HG02610 (cell line): ENCODE data around the gene RNU2-1.
"Not testable (repeated sequence)": the region's sequence is repeated elsewhere in the genome, so short reads cannot be mapped to it uniquely, and the experiment has no call there.

Experiments used
- ATAC-seq: cut with Tn5 transposase; IDR thresholded peaks from one replicate; pipeline ENCODE4 v1.9.1; 2021; ENCODE audit warnings: mild to moderate bottlenecking, moderate library complexity; ENCODE audit not compliant: unreplicated experiment

RNU2-1 gene

DNA sequence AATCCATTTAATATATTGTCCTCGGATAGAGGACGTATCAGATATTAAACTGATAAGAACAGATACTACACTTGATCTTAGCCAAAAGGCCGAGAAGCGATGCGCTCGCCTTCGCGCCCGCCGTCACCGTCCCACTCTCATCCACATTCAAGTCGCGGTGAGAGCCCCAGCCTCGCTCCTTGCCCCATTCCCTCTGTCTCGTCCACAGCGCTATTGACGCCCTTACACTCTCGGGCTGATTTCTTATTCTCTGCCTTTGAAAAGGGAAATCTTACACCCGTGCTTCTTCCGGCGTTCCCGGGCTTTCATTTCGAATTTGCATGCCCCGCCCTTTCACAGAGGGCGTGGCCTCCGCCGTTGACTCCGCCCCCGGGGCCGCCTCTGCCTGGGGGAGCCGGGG is at the start of gene RNU2-1:
RNU2-1 (minus strand) TSS at position 101 of the 400 bp plus-strand sequence.
- ATAC-seq = not testable (repeated sequence)

DNA sequence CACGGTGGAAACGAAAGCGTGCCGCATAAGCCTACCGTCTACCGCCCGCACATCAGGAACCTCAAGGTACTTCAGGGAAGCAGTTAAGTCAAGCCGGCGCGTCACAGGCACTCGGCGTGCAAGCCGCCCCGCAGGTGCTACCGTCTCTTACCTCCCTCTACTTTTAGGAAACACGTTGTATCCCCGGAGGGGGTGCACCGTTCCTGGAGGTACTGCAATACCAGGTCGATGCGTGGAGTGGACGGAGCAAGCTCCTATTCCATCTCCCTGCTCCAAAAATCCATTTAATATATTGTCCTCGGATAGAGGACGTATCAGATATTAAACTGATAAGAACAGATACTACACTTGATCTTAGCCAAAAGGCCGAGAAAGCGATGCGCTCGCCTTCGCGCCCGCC is 39.1 kb upstream of the RNU2-1 start:
- ATAC-seq = not testable (repeated sequence)

DNA sequence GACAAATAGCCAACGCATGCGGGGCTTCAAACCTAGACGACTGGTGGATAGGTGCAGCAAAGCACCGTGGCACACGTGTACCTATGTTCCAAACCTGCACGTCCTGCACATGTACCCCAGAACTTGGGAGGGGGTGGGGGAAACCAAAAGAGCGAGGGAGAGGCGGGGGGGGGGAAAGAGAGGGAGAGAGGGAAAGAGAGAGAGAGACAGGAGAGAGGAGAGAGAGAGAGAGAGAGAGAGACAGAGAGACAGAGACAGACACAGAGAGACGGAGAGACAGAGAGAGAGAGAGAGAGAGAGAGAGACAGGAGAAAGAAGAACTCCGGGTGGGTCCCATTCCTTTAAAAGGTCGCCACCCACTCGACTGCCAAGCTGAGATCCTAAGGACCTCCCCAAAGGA is 38.7 kb upstream of the RNU2-1 start:
- ATAC-seq = not testable (repeated sequence)

DNA sequence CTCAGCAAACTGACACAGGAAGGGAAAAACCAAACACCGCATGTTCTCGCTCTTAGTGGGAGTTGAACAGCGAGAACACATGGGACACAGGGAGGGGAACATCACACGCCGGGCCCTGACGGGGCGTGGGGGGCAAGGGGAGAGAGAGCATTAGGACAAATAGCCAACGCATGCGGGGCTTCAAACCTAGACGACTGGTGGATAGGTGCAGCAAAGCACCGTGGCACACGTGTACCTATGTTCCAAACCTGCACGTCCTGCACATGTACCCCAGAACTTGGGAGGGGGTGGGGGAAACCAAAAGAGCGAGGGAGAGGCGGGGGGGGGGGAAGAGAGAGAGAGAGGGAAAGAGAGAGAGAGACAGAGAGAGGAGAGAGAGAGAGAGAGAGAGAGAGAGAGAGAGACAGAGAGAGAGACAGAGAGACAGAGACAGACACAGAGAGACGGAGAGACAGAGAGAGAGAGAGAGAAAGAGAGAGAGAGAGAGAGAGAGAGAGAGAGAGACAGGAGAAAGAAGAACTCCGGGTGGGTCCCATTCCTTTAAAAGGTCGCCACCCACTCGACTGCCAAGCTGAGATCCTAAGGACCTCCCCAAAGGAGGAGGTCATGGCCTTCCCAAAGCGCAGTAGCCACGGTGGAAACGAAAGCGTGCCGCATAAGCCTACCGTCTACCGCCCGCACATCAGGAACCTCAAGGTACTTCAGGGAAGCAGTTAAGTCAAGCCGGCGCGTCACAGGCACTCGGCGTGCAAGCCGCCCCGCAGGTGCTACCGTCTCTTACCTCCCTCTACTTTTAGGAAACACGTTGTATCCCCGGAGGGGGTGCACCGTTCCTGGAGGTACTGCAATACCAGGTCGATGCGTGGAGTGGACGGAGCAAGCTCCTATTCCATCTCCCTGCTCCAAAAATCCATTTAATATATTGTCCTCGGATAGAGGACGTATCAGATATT is 37.1 kb upstream of the RNU2-1 start:
- ATAC-seq = not testable (repeated sequence)

DNA sequence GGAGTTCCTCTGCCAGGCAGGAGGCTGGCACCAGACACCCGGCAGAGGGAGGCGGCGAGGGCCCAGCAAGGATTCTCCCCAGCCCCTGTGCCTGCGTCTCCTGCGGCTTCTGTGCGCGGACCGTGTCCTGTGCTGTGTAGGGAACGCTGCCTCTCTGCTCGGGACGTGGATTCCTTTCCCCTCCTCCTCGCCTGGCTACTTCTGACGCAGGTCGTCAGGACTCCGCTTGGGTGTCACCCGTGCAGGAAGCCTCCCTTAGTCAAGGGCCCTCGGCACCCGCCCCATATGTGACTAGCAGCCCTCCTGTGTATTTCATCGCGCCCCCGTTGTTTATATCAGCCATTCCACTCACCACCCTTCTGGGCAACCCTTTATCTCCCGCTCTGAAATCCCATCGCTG is 12.7 kb upstream of the RNU2-1 start:
- ATAC-seq = not testable (repeated sequence)

DNA sequence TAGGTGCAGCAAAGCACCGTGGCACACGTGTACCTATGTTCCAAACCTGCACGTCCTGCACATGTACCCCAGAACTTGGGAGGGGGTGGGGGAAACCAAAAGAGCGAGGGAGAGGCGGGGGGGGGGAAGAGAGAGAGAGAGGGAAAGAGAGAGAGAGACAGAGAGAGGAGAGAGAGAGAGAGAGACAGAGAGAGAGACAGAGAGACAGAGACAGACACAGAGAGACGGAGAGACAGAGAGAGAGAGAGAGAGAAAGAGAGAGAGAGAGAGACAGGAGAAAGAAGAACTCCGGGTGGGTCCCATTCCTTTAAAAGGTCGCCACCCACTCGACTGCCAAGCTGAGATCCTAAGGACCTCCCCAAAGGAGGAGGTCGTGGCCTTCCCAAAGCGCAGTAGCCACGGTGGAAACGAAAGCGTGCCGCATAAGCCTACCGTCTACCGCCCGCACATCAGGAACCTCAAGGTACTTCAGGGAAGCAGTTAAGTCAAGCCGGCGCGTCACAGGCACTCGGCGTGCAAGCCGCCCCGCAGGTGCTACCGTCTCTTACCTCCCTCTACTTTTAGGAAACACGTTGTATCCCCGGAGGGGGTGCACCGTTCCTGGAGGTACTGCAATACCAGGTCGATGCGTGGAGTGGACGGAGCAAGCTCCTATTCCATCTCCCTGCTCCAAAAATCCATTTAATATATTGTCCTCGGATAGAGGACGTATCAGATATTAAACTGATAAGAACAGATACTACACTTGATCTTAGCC is 7.0 kb upstream of the RNU2-1 start:
- ATAC-seq = not testable (repeated sequence)

DNA sequence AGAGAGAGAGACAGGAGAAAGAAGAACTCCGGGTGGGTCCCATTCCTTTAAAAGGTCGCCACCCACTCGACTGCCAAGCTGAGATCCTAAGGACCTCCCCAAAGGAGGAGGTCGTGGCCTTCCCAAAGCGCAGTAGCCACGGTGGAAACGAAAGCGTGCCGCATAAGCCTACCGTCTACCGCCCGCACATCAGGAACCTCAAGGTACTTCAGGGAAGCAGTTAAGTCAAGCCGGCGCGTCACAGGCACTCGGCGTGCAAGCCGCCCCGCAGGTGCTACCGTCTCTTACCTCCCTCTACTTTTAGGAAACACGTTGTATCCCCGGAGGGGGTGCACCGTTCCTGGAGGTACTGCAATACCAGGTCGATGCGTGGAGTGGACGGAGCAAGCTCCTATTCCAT is 5.8 kb upstream of the RNU2-1 start:
- ATAC-seq = not testable (repeated sequence)

DNA sequence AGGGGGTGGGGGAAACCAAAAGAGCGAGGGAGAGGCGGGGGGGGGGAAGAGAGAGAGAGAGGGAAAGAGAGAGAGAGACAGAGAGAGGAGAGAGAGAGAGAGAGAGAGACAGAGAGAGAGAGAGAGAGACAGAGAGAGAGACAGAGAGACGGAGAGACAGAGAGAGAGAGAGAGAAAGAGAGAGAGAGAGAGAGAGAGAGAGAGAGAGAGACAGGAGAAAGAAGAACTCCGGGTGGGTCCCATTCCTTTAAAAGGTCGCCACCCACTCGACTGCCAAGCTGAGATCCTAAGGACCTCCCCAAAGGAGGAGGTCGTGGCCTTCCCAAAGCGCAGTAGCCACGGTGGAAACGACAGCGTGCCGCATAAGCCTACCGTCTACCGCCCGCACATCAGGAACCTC is 514 bp downstream of the RNU2-1 start:
- ATAC-seq = not testable (repeated sequence)

DNA sequence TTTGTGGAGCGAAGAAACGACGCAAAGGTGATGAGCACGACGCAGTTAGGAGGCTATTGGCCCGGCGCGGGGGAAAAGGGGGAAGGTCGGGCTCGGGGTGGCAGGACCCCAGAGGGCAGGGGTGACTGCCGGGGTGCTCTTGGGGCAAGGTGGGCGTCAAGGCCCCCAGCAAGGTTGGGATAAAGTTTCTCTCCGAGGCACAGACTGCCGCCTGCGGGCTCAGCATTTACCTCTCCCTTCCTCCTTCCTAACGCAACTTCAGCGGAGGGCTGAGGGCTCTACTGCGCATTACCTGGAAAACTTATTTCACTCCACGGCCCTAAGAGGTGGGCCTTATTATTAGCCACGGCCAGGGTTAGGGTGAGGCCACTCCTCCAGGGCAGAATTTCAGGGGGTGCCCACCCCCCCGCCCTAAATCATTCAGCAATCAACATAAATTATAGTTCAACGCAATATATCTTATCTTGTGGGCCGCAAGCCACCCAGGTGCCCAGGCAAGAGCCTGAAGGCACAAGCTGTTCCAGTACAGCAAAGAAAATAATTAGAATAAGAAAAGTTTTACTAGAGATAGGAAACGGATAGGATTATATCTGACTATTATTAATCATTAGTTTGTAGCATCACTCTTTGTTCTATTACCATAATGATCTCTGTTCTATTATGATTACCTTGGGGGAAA is 1.6 kb downstream of the RNU2-1 start:
- ATAC-seq = not testable (repeated sequence)

DNA sequence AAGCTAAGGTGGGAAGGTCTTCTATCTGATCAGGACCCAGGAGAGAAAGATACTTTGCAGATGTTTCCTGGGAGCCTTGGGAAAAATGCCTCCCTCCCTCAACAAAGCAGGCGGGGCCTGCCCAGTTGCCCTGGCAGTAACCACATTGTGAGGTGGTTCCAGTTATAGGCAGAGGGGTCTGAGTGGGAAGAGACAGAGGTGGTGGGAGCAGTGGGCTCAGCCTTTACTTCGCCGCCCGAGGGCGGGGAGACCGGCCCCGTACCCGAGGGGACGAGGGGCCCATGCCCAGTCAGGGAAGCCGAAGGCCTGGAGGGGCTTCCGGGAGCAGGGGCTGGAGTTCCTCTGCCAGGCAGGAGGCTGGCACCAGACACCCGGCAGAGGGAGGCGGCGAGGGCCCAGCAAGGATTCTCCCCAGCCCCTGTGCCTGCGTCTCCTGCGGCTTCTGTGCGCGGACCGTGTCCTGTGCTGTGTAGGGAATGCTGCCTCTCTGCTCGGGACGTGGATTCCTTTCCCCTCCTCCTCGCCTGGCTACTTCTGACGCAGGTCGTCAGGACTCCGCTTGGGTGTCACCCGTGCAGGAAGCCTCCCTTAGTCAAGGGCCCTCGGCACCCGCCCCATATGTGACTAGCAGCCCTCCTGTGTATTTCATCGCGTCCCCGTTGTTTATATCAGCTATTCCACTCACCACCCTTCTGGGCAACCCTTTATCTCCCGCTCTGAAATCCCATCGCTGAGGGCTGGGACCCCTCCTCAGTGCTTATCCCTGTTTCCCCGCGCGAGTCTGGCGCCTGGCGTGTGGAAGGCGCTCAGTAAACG is 2.4 kb downstream of the RNU2-1 start:
- not testable (repeated sequence) for ATAC-seq

DNA sequence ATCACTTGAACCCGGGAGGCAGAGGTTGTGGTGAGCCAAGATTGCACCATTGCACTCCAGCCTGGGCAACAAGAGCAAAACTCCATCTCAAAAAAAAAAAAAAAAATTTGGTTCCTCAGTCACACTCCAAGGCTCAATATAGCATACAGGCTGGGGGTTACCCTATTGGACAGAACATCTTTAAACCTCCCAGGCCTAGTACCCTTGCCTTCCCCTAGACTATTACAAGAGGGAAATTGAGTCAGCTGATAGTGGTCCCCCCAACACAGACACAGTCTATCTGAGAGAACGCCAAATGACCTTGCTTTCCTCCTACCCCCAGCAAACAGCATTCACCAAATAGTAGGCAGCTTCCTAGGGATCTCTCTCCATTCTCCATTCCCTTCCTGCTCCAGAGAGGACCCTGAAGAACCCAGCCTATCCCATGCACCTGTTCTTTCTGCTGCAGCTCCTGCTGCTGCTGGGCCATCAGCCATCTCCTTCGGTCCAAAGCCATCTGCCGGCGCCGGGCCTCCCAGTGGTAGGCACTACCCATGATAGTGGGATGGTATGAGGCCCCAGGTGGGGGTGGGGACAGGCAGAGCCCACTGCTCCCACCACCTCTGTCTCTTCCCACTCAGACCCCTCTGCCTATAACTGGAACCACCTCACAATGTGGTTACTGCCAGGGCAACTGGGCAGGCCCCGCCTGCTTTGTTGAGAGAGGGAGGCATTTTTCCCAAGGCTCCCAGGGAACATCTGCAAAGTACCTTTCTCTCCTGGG is 5.6 kb downstream of the RNU2-1 start, which contains the start of gene CCDC200:
CCDC200 (minus strand) TSS at position 604 of the 763 bp plus-strand sequence; CDS start at position 535, 69 bp downstream.
- ATAC-seq = not testable (repeated sequence)

DNA sequence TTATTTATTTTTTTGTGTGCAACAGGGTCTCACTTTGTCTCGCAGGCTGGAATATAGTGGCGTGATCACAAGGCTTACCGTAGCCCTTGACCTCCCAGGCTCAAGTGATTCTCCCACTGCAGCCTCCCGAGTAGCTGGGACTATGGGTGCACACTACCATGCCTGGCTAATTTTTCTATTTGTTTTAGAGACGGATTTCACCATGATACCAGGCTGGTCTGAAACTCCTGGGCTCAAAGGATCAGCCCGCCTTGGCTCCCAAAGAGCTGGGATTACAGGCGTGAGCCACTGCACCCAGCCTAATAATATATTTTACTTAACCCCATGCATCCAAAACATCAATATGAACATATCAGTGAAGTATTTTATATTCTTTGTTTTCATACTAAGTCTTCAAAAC is 7.4 kb downstream of the RNU2-1 start:
- no peak for ATAC-seq

DNA sequence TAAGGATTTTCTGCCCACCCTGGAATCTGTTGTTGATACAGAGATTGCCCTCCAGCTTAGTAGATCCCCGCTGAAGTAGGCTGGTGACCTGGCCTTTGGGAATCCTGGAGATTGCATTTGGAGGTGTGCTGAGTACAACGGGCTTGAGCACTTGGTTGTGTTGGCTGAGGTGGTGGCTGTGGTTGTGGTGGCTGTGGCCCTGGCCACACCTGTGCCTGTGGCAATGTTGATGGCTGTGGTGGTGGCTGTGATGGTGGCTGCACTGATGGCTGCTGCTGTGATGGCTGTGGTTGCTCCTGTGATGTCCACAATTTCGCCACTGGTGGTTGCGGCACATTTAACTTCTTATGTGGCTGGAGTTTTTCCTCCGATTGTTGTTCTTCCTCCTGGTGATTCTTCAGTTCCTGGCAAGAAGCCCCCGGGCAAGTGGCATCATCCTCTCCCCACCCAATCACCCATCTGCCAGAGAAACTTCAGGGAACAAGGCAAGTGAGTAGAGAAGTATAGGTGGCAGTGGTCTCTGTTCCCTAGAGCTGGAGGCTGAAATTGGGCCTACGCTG is 9.6 kb downstream of the RNU2-1 start:
- ATAC-seq = no peak

DNA sequence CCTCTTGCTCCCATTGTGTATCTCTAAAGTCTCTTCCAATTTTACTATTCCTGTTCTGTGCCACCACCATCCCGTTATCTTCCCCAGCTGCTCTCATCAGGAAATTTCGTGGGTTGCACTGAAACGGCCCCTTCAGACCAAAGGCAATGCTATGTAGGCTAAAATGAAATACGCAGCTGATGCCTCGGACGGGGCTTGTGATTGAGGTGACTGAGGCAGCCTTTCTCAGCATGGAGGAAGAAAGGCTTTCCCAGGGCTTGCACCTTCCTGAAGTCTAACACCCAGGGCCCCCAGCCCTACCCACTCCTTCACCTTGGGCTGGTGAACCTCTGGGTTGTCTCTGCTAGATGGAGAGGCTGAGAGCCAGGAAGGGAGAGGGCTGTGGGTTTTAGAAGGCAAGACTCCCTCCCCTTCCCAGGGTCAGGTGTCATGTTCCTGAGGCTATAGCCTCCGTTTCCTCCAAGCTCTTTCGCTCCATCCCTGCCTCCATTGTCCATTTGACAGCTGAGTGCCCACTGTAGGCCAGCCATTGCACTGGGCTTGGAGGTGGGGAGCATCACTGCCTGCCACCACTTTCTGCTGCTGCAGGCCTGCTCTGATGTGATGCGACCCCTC is 13.2 kb downstream of the RNU2-1 start:
- ATAC-seq = no peak

DNA sequence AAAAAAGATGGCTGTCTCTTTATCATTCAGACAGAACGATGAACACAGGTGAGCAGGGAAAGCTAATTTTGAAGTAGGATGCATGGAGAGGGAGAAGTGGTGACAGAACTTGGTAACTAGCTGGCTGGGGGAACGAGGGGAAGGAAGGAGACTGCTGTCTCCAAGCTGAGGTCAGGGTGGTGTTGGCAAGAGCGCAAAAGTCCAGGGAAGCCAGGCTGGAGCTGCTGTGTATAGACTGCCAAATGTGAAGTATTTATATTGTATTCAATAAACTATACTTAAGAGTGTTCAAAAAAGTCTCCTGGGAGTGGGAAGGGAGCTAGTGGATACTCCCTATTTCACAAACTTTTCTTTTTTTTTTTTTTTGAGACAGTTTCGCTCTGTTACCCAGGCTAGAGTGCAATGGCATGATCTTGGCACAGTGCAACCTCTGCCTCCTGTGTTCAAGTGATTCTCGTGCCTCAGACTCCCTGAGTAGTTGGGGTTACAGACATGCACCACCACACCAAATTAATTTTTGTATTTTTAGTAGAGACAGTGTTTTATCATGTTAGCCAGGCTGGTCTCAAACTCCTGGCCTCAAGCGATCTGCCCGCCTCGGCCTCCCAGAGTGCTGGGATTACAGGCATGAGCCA is 13.9 kb downstream of the RNU2-1 start:
- ATAC-seq = no peak

DNA sequence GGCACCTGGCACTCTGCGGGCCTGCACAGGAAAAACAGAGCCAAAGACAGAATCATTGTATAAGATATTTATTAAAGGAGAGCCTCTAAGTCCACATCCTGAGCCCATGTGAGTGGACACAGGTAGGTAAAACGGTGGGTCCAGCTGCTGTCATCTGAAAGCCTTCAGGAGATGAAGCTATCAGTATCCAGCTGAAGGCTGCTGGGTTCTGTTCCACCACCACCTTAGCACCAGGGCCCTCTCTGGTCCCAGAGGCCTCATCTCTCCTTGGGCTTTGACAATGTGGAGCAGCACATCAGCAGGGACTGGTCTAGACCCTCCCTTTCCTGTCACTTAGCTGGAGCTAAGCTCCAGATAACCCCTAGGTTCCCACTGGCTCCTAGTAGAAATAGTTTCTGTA is 14.8 kb downstream of the RNU2-1 start:
- ATAC-seq = no peak

DNA sequence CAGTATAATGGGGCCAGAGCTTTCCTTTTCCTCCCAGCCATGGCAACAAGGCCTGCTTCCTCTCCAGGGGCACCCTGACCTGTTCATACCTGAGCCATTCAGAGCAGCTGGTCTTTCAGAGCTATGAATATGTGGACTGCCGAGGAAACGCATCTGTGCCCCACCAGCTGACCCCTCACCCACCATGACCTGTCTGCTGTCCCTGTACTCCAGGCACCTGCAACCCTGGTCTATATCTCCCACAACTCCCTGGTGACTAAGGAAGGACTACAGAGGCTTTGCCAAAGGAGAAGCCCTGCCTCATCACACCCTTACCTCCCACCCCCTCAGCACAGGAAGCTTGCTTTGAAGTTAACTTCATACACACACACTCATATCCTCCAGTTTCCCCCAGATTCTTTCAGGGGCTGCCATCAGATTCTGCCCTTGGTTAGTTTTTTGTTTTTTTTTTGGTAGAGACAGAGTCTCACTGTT is 16.1 kb downstream of the RNU2-1 start:
- no peak for ATAC-seq
